GM20431 (cell line): ENCODE data around the gene ELAC2.
"Not testable (repeated sequence)": the region's sequence is repeated elsewhere in the genome, so short reads cannot be mapped to it uniquely, and the experiment has no call there.

ENCODE experiments used
- in situ Hi-C: fragments of 300-500 bp; cut with MseI, MboI; formaldehyde crosslinking; loops from one replicate; pipeline ENCODE4 v1.15.0; 2020; ENCODE audit warnings: low sequenced_read_pairs; ENCODE audit not compliant: unreplicated experiment

The ELAC2 gene

DNA sequence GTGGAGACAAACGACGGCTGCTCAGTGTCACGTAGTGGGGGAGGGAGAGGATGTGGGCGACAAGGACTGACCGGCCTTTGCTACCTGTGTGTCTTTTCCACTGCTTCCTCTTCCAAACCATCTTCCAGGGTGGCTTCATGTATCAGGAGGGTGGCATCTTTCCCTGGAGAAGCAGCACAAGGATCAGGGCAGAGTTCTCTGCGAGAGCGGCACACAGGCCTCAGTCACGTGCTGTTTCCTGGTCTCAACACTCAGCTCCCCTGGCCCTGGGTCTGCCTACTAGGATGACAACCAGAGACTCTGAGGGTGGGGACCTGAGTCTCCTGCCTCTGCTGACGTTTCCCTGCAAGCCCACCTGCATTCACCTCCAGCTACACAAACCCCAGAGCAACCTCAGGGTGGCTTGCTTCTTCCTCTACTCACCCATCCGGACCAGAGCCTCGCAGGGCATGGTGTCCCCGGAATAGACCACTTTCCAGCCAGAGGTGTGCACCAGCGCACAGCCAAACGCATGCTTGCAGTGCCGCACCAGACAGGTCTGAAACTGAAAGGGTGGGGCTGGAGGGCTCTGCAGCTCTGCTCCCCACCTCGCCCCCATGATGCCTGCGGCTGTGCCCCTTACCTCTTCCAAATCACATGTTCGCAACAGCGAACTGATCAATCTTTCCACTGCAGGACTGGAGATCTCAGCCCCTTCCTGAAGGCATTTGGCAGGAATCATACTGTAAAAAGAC, 23.3 kb downstream of the ELAC2 start:
- in situ Hi-C loops, result no loop called here

DNA sequence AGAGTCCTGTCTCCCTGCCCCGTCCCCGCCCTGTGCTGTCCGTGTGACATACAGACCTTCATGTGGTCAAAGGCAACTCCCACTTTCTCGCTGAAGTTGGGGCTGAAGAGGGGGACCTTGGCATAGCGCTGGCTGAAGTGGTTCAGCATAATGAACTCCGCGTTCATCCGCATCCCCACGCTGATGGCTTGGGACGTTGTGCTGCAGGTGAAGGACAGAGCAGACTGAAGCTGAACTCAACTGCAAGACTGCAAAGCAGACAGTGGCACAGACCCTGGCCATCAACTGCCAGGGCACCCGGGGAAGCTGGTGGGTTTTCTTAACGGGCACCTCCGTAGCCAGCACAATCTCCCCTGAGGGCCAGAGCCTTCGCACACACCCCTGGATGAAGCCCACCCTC, 24.2 kb downstream of the ELAC2 start:
- in situ Hi-C loops, result no loop called here

DNA sequence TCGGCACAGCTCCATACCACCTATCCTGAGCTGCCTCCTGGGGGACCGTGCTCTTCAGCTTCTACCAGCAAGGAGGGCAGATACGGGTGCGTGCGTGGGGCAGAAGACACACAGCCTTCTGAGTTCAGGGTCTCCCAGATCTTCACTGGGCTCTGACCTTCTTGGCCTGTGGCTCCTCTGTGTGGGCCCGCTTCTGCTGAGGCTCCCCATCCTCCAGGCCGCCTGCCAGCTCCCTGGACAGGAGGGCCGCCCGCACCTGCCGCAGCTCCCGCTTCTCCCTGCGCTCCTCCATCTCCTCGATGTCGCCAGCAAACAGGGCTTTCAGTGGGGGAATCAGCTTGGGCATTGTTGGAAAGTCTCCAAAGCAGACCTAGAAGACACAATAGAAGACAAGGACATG, 25.2 kb downstream of the ELAC2 start:
- in situ Hi-C loops, result no loop called here

DNA sequence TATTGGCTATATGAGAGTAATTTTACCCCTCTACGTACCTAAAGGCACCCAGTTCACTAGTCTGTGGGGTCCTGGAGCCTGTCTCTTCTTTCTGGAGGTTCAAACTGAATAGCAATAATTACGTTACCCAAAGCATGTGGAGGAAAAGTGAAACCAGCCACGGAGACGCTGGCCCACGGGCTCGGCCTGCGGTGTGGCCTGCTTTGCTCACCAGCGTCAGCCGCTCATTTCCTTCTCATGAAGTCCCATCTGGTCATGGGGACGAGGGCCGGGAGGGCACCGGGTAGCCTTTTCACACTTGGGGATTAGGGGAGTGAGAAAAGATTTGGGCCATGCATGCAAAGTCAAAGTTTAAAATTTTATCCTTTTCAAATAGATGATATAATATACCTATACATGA, 26.9 kb downstream of the ELAC2 start:
- in situ Hi-C loops, result no loop called here

DNA sequence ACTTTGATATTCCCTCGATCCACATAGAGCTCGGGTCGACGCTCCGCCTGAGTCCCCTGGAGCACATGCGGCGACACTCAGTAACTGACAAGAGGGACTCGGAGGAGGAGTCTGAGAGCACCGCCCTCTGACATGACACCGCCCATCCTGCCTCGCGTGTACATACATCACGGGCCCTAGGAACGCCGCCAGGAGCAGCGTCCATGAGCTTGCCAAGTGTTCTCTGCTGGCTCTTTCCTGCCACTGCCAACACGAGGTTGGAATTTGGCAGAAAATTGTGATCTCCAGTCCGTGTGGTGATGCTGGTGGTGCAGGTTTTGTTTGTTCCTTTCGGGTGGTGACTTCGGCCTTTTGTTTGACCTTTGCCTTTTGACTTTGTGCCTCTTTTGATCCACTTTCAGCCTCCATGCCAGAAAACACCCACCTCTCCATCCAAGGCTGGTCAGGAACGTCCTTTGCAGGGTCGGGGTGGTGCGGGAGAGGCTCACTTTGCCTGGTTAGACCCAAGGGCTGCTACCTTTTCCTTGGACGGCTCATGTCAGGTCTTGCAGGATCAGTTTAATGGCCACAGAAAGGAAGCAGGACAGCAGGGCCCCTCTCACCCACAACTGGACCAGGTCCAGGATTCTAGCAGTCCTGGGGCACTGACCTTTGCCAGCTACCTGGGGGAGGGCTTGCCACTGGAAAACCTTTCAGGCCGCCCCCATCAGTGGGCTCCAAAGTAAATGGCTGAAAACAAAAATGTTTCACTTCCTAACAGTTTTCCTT, 27.6 kb downstream of the ELAC2 start:
- in situ Hi-C loops, result no loop called here

DNA sequence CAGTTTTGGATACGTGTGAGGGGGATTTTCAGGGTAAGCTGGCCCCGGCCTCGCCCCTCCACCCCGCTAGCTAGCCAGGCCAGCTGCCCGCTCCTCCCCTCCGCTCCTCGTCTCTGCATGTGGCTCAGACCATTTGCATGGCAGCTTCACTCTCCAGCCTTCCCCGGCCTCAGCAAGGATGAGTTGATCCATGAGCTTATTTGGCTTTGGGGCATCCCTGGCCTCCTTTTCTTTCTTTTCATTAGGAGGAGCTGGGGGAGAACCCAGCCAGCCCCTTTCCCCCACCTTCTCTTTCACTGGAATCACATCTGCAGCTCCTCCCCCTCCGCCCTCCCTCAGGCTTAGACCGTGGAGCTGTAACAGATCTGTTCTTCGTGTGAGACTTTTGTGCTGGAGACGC, 30.7 kb downstream of the ELAC2 start:
- in situ Hi-C loops, result no loop called here

GRCh38 chr17:12985431-12986293, 32.2 kb downstream of the ELAC2 start:
- in situ Hi-C loops, result no loop called here

- in situ Hi-C loops, result no loop called here
Observed at GRCh38 chr17:12983991-12984884, 33.6 kb downstream of the ELAC2 start.

GRCh38 chr17:12982224-12982623, 35.6 kb downstream of the ELAC2 start:
- in situ Hi-C loops, result no loop called here

DNA sequence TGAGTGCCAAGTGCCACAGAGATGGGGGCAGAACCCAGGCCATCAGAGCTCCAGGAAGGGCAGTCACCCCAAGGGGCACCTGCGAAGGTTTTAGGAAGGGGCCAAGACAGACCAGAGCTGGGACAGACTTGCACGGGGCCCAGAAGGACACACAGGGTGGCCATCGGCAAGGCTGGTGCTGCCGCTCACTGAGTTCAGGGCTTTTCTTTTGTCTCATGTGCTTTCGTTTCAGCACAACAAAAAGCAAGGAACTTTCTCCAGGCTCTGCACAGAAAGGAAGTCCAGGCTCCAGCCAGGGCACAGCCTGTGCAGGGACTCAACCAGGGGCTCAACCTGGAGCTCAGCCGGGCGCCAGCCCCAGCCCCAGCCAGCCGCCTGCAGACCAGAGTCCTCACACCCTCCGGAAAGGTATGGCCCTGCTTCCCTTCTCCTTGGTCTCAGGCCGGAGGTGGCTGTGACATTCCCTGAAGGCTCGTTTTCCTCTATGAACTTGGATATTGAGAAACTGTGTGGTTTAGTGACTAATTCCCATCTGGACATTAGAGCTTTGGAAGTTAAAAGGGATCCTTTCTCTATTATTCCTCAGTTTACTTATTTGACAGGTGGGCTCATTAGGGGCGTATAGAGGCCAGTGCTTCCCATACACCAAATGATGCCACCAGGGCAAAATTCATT, 37.9 kb downstream of the ELAC2 start:
- in situ Hi-C loops, result no loop called here

DNA sequence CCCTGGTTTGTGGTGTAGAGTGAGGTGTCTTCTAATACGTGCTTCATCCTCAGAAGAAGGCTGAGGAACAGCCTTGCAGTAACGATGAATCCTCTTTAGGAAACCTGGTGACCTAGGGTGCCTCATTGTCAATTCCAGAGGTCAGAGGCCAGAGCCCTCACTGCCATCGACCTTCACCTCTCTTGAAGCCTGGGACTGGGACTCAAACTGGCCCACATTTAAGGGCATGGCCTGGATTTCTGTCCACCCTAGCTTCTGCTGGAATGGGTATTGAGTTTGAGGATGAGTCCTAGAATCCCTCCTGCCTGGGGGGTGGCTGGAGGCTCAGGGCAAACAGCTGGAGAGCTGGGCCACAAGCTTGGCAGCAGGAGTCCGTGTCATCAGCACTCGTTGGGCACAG, 38.6 kb downstream of the ELAC2 start:
- in situ Hi-C loops, result no loop called here

DNA sequence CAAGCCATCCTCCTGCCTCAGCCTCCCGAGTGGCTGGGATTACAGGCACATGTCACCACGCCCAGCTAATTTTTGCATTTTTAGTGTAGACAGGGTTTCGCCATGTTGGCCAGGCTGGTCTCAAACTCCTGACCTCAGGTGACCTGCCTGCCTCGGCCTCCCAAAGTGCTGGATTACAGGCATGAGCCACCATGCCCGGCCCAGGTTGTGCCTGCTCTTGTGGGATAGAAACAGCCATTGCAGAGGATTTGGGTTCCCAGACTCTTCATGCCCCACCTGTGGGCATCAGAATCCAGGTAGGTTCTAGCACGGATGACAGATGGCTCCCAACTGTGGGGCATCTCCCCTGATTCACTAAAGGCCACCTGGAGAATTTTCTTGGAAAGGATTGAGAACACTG, 39.0 kb downstream of the ELAC2 start:
- in situ Hi-C loops, result not testable (repeated sequence)

GRCh38 chr17:12977008-12977751, 40.6 kb downstream of the ELAC2 start:
- in situ Hi-C loops, result no loop called here

DNA sequence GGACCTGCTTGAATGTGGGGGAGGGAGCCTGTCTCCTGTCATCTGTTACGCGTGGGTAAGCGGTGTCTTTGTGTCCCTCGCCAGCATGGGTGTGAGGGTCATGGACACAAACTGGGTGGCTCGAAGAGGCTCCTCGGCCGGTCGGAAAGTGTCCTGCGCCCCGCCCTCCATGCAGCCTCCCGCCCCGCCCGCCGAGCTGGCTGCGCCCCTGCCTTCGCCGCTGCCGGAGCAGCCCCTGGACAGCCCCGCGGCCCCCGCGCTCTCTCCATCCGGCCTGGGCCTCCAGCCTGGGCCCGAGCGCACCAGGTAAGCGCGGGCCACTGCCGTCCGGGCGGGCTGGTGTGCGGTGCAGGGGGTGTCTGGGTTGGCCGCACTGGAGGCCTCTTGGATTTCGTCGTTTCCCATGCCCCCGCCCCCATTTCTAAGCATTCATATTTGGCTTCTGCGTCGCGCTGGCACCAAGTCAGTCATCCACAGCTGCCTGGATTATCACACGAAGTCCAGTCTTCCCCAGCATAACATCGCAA, 43.8 kb downstream of the ELAC2 start:
- in situ Hi-C loops, result no loop called here

DNA sequence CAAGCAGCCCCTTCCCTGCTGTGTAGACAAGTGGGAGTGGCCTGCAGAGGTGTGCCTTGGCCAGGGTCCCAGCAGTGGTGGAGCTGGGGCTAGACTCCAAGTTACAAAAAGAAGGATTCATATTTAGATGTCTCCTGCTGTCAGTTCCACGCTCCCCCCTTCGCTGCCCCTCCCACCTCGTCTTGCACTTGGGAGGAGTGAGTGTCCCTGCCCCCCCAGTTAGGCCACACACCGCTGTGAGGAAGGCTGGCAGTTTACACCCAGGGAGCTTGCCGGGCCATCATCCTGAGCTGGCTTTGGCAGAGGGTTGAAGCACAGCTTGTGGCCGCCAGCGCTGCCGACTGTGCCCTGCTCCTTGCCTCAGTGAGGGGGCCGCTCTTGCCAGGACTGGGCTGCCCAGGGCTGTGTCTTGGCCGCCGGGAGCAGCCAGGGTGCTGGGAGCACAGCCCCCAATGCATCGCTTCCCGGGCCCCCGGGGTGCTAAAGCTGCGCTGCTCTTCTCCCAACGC, 44.3 kb downstream of the ELAC2 start:
- in situ Hi-C loops, result no loop called here

- in situ Hi-C loops, result no loop called here
Observed at GRCh38 chr17:12967962-12968361, 49.9 kb downstream of the ELAC2 start.

DNA sequence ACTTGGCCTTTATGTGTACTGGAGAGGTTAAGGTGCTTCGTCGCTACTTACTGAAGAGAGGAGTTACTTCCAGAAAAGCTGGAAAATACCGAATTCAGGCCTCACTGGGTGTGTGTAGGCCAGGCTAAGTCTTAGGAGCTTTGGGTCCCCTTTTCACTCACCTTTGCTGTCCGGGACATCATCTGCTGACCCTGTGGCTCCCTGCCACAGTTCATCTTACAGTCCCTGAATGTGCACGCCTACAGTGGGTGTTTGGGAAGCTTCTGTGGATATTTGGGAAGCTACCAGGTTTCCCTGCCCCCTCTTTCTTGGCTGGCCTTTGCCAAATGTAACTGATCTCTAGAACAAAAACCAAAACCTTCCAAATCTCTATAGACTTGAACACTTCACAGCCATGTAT, 51.4 kb downstream of the ELAC2 start:
- in situ Hi-C loops, result no loop called here

DNA sequence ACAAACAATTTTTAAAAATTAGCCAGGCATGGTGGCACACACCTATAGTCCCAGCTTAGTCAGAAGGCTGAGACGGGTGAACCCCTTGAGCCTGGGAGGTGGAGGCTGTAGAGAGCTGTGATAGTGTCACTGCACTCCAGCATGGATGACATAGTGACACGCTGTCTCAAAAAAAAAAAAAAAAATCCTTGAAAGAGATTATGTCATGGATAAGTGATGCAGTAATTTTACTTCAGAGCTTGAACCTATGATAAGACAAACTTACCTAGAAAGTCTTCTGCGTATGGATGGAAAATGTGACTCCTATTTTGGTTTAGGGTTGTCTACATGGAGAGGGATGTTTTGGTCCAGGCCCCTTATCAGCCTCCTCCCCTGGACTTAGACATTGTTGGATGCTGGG, 51.8 kb downstream of the ELAC2 start:
- in situ Hi-C loops, result no loop called here
